ENCODE results near the gene KRT79.
"Not testable (repeated sequence)": the region's sequence is repeated elsewhere in the genome, so short reads cannot be mapped to it uniquely, and the experiment has no call there.

KRT79 gene

DNA sequence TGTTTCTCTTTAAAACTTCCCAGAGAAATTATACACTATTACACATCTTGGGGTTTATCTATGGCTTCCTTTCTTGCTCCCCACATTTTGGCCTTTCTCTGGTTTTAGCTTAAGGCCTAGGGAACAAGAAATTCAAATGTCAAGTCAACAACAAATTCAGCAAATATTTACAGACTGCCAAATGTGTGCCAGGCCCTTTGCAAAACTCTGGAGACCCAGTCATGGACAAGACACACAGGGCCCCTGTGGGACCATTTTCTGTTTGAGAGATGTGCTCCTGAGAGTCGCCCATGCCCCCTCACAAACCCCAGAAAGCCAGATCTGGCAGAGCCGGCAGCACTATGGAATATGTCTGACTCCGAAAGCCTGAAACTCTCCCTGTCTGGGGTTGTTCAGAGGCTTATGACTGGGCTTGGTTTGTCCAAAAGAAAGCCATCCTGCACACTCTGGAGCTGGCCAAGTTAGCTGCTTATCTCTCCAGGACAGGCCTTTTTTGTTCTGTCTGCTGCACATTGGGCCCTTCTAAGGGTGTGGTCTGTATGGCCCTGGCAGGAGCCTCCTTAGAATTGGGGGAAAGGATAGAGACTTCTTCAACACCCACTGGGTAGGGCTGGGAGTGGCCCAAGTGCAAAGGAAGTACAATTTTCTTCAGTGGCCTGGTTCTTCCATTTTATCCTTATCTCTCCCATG, 37.1 kb downstream of the KRT79 start:
- DNase-seq (ENCODE audit: low spot score): no peak
- POLR2A ChIA-PET (ENCODE audit: low non-redundant PET): no interaction called here
- CTCF ChIA-PET: interaction anchor here (1.2 kb wide), 1 partner anchor 69 kb away, joined by 6 read pairs; no protein-coding TSS in a partner anchor
- H3K27ac ChIP-seq: no peak overlapping the region
- TF ChIP-seq, protein P1, sequence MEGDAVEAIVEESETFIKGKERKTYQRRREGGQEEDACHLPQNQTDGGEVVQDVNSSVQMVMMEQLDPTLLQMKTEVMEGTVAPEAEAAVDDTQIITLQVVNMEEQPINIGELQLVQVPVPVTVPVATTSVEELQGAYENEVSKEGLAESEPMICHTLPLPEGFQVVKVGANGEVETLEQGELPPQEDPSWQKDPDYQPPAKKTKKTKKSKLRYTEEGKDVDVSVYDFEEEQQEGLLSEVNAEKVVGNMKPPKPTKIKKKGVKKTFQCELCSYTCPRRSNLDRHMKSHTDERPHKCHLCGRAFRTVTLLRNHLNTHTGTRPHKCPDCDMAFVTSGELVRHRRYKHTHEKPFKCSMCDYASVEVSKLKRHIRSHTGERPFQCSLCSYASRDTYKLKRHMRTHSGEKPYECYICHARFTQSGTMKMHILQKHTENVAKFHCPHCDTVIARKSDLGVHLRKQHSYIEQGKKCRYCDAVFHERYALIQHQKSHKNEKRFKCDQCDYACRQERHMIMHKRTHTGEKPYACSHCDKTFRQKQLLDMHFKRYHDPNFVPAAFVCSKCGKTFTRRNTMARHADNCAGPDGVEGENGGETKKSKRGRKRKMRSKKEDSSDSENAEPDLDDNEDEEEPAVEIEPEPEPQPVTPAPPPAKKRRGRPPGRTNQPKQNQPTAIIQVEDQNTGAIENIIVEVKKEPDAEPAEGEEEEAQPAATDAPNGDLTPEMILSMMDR (conservative IDR thresholded peaks at IDR 0.05; ENCODE audit: low read depth): no peak

DNA sequence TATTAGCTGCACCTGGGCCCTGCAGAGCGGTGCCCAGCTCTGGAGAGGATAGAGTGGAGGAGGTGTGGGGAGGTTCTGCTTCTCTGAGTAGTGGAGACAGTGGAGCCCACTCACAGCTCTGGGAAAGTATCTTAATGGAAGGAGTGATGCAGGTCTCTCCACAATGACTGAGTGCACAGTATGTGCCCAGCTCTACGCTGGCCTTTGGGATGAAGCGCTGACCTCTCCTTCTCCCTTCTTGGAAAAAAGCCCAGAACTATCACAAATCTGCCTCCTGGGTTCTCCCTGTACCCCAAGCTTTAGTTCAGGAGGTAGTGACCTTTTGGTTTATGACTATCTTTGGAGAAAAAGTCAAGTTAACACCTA, 37.7 kb downstream of the KRT79 start:
- DNase-seq (ENCODE audit: low spot score): no peak
- H3K27ac ChIP-seq: no peak overlapping the region
- ChIA-PET POLR2A (ENCODE audit: low non-redundant PET) (no interaction called here), CTCF (interaction anchor here (1.0 to 1.2 kb wide), 2 partner anchors 17 to 69 kb away, joined by 3 to 6 read pairs; no protein-coding TSS in a partner anchor)
- TF ChIP-seq, protein P1 (conservative IDR thresholded peaks at IDR 0.05; ENCODE audit: low read depth): no peak

DNA sequence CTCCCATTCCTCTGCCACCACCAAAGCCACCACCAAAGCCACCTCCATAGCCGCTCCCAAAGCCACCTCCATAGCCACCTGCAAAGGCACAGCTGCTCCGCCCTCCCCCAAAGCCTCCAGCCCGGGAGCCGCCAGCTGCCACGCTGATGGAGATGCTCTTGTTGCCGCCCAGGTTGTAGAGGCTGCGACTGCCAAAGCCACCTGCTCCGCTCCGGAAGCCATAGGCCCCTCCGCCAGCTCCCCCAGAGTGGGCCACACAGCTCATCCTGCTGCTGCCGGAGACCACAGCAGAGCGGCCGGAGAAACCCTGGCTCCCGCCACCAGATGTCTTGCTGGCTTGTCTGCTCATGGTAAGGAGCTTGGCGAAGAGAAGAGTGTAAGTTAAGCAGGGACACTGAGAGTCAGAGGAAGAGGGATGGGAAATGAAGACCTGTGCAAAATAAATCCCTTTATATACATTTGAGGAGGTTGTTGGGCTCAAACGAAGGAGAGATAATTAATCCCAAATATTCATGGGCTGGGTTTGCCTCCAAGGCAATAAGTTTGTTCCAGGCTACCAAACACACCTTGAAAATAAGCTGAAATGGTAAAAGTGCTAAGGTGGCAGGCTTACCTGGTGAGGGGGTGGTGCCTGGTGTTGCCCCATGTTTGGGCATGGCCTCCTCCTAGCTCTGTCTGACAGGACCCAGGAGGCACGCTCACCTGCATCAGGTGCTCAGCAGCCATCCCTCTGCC, 38.2 kb downstream of the KRT79 start, which contains the start of gene KRT3:
TSS of gene KRT3 (minus strand) at position 424 of the 735 bp plus-strand sequence. CDS start at position 349, 75 bp downstream.
- ChIA-PET POLR2A (ENCODE audit: low non-redundant PET) (no interaction called here), CTCF (interaction anchor here (0.7 to 1.0 kb wide), 2 partner anchors 17 to 656 kb away, joined by 3 to 6 read pairs; no protein-coding TSS in a partner anchor)
- no peak within 1 kb of the TSS for H3K27ac ChIP-seq

DNA sequence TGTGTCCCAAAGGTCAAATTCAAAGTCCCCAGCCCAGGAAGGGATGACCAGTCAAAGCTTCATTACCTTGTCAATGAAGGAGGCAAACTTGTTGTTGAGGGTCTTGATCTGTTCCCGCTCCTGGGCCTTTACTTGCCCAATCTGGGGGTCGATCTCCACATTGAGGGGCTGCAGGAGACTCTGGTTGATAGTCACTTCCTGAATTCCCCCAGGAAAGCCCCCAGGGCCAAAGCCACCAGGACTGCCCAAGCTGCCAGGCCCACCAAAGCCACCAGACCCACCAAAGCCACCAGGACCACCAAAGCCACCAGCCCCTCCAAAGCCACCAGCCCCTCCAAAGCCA, 38.8 kb downstream of the KRT79 start:
- H3K27ac ChIP-seq; POLR2A ChIA-PET (ENCODE audit: low non-redundant PET): not testable (repeated sequence)
- CTCF ChIA-PET: interaction anchor here (0.7 kb wide), 1 partner anchor 655 kb away, joined by 6 read pairs; no protein-coding TSS in a partner anchor

More for the DNA sequence above, 38.2 kb downstream of the KRT79 start, which contains the start of gene KRT3:
- DNase-seq (ENCODE audit: low spot score): no peak
- TF ChIP-seq, protein P1 (conservative IDR thresholded peaks at IDR 0.05; ENCODE audit: low read depth): no peak

DNA sequence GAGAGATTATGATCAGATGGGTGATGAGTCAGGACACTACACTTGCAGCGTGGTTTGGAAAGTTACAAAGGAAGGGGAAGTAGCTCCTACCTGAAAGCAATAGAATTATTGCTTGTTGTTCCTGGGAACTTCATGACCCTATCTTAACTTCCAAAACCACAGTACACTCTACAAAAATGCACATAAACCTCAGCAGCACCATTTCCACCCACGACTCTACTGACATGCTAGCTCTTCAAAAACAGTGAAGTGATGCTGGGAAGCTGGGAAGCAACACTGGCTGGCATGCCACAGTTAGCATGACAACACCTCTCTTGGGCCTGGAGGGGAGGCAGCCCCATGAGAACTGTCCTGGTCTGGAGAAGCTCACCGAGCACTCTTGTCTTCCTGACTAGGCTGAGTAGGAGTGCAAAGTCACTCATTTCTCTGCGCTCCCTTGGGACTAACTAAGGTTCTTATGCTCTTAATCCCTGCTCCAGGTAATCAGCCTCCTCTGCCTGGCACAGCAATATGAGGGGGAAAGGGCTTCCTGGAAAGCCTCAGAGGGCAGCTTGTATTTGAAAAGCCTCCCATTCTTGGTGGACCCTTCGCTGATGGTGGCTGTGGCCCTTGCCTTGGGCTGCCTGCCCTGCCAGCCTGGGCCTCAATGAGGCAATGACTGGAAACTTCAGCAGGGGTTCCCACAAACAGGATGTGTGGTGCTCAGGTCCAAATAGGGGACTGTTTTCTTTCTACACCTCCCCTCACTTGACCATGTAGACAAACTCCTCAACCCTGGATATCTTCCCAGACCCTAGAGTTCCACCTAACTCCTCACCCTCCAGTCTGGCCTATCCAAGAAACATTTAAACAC, 39.4 kb downstream of the KRT79 start:
- CTCF ChIA-PET: no interaction called here
- no peak overlapping the region for H3K27ac ChIP-seq
- POLR2A ChIA-PET (ENCODE audit: low non-redundant PET): no interaction called here
- TF ChIP-seq, protein P1 (conservative IDR thresholded peaks at IDR 0.05; ENCODE audit: low read depth): no peak
- no peak for DNase-seq (ENCODE audit: low spot score)

More for the DNA sequence above, 38.8 kb downstream of the KRT79 start:
- not testable (repeated sequence) for DNase-seq (ENCODE audit: low spot score)

DNA sequence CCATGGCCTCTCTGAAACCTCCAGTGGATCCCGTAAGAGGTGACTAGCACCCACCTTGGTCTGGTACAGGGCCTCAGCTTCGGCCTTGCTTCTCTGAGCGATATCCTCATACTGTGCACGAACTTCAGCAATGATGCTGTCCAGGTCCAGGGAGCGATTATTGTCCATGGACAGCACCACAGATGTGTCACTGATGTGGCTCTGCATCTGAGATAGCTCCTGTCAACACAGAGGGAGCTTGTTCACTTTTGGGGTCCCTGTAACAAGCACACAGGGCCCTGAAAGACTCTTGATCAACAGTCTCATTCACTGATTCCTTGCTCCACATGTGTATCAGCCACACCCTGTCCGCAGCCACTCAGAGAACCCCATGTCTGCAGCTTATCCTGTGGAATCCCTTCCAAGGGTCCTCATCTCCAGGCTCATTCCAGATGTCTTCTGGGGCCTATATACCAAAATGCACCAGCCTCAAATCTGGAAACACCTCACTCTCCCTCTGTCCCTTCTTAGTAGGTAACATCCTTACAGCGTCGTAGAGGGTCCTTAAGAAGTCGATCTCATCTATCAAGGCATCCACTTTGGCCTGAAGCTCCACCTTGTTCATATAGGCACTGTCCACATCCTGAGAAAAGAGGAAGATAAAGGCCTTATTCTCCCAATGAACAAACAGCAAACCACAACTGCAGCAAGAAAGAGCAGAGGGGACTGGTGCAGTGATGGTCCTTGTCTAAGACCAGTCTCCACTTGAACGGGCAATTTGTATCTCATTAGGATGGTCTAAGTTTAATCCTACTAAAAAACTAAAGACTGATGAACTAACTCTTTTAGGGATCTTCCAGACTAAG, 41.7 kb downstream of the KRT79 start:
- POLR2A ChIA-PET (ENCODE audit: low non-redundant PET): no interaction called here
- CTCF ChIA-PET: interaction anchor here (0.6 kb wide), 1 partner anchor 87 kb away, joined by 4 read pairs; no protein-coding TSS in a partner anchor
- H3K27ac ChIP-seq: no peak overlapping the region
- DNase-seq (ENCODE audit: low spot score): no peak
- TF ChIP-seq, protein P1 (conservative IDR thresholded peaks at IDR 0.05; ENCODE audit: low read depth): no peak
